ENCODE measurements around the gene VAV2. TPM values are rescaled to one million over a fixed set of nuclear protein-coding genes. Genes with fewer than 3 reads are reported as not detected.

VAV2 gene
- total RNA-seq, 2 experiments from 2014 or later = 11.0 to 27.8 TPM

DNA sequence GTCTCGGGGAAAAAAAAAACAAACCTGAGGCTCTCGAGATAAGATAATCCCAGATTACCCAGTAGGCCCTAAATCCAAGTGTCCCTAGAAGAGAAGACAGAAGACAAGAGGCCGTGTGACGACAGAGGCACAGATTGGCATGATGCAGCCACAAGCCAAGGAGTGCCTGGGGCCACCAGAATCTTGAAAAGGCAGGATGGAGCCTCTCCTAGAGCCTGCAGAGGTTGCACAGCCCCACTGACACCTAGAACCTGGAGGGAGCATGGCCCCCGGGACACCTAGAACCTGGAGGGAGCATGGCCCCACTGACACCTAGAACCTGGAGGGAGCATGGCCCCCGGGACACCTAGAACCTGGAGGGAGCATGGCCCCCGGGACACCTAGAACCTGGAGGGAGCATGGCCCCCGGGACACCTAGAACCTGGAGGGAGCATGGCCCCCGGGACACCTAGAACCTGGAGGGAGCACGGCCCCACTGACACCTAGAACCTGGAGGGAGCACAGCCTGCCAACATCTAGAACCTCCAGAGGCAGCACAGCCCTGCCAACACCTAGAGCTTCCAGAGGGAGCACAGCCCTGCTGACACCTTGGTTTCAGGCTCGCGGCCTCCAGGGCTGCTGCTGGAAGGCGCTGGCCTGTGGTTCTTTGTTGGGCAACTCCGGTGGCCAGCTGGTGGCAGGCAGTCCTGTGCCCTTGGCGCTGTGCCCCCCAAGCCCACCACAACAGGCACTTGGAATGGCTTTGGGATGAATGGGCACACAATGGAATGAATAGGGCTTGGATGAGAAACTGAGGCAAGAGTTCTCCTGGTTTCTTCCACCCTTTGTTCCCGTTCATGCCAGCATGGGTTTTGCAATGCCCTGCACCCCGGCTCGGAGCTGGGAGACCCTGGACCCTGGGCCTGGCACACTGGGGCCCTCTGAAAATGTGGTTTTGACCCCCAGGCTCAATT lies 39.2 kb downstream of the VAV2 start:
- Histone ChIP-seq H4K20me1 (ENCODE audit: insufficient read depth, low read length) (no peaks in the 10 kb centered on the region), H3K9me3 (ENCODE audit: low read length) (no peaks in the 10 kb centered on the region), H3K9me2 (ENCODE audit: insufficient read depth, low read length) (no peaks in the 10 kb centered on the region), H2AFZ (ENCODE audit: low read length) (no peak overlapping the region), H3K4me3 (ENCODE audit: low read depth, low read length, poor library complexity, severe bottlenecking) (no peak overlapping the region), H3K27ac (ENCODE audit: low read depth, low read length, poor library complexity, severe bottlenecking) (no peak overlapping the region), H3K4me2 (ENCODE audit: low read length) (no peak overlapping the region), H3K36me3 (ENCODE audit: insufficient read depth, low read length) (no peaks in the 10 kb centered on the region), H3K4me1 (ENCODE audit: insufficient read depth, low read length, poor library complexity, severe bottlenecking) (peaks cover 52% of the 10 kb centered on the region), H3K79me2 (ENCODE audit: insufficient read depth, low read depth, low read length) (peaks cover 7% of the 10 kb centered on the region; the same call in 1 of the 2 replicates)
- TF ChIP-seq, protein P1, sequence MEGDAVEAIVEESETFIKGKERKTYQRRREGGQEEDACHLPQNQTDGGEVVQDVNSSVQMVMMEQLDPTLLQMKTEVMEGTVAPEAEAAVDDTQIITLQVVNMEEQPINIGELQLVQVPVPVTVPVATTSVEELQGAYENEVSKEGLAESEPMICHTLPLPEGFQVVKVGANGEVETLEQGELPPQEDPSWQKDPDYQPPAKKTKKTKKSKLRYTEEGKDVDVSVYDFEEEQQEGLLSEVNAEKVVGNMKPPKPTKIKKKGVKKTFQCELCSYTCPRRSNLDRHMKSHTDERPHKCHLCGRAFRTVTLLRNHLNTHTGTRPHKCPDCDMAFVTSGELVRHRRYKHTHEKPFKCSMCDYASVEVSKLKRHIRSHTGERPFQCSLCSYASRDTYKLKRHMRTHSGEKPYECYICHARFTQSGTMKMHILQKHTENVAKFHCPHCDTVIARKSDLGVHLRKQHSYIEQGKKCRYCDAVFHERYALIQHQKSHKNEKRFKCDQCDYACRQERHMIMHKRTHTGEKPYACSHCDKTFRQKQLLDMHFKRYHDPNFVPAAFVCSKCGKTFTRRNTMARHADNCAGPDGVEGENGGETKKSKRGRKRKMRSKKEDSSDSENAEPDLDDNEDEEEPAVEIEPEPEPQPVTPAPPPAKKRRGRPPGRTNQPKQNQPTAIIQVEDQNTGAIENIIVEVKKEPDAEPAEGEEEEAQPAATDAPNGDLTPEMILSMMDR (conservative IDR thresholded peaks at IDR 0.05; ENCODE audit: low read length) = no peak
- TF ChIP-seq EZH2phosphoT487 (IDR thresholded peaks at IDR 0.05; ENCODE audit: borderline replicate concordance, low read depth, low read length) = no peak
- ChIA-PET POLR2A (no interaction called here), CTCF (ENCODE audit: unreplicated experiment) (no interaction called here)
- no TSS peak for BruUV-seq (replicated peaks)
- intact Hi-C loops (cut with micrococcal nuclease; ENCODE audit: unreplicated experiment) = no loop called here
- DNase-seq (ENCODE audit: low spot score) = no peak

GRCh38 chr9:133951265-133951664 lies 40.9 kb downstream of the VAV2 start:
- Histone ChIP-seq H3K27ac (ENCODE audit: low read depth, low read length, poor library complexity, severe bottlenecking) (no peak overlapping the region), H3K4me2 (ENCODE audit: low read length) (no peak overlapping the region), H3K36me3 (ENCODE audit: insufficient read depth, low read length) (no peaks in the 10 kb centered on the region), H2AFZ (ENCODE audit: low read length) (no peak overlapping the region), H3K9me2 (ENCODE audit: insufficient read depth, low read length) (no peaks in the 10 kb centered on the region), H3K4me3 (ENCODE audit: low read depth, low read length, poor library complexity, severe bottlenecking) (no peak overlapping the region), H3K79me2 (ENCODE audit: insufficient read depth, low read depth, low read length) (no peaks in the 10 kb centered on the region), H3K9me3 (ENCODE audit: low read length) (no peaks in the 10 kb centered on the region), H4K20me1 (ENCODE audit: insufficient read depth, low read length) (no peaks in the 10 kb centered on the region), H3K4me1 (ENCODE audit: insufficient read depth, low read length, poor library complexity, severe bottlenecking) (peaks cover 53% of the 10 kb centered on the region)
- CTCF ChIA-PET (ENCODE audit: unreplicated experiment) = no interaction called here
- no peak for DNase-seq (ENCODE audit: low spot score)
- TF ChIP-seq, protein P1 (conservative IDR thresholded peaks at IDR 0.05; ENCODE audit: low read length) = no peak
- TF ChIP-seq EZH2phosphoT487 (IDR thresholded peaks at IDR 0.05; ENCODE audit: borderline replicate concordance, low read depth, low read length) = no peak
- intact Hi-C loops (cut with micrococcal nuclease; ENCODE audit: unreplicated experiment) = no loop called here
- no TSS peak for BruUV-seq (replicated peaks)
- POLR2A ChIA-PET = no interaction called here

- Histone ChIP-seq H4K20me1 (ENCODE audit: insufficient read depth, low read length) (no peaks in the 10 kb centered on the region), H3K27ac (ENCODE audit: low read depth, low read length, poor library complexity, severe bottlenecking) (no peak overlapping the region), H3K36me3 (ENCODE audit: insufficient read depth, low read length) (no peaks in the 10 kb centered on the region), H3K9me2 (ENCODE audit: insufficient read depth, low read length) (no peaks in the 10 kb centered on the region), H3K79me2 (ENCODE audit: insufficient read depth, low read depth, low read length) (no peaks in the 10 kb centered on the region), H3K9me3 (ENCODE audit: low read length) (no peaks in the 10 kb centered on the region), H3K4me1 (ENCODE audit: insufficient read depth, low read length, poor library complexity, severe bottlenecking) (peaks cover 54% of the 10 kb centered on the region), H3K4me3 (ENCODE audit: low read depth, low read length, poor library complexity, severe bottlenecking) (no peak overlapping the region), H2AFZ (ENCODE audit: low read length) (no peak overlapping the region), H3K4me2 (ENCODE audit: low read length) (no peak overlapping the region)
- intact Hi-C loops (cut with micrococcal nuclease; ENCODE audit: unreplicated experiment) = no loop called here
- POLR2A ChIA-PET = no interaction called here
- no TSS peak for BruUV-seq (replicated peaks)
- CTCF ChIA-PET (ENCODE audit: unreplicated experiment) = no interaction called here
- DNase-seq (ENCODE audit: low spot score) = no peak
- TF ChIP-seq EZH2phosphoT487 (IDR thresholded peaks at IDR 0.05; ENCODE audit: borderline replicate concordance, low read depth, low read length) = no peak
- TF ChIP-seq, protein P1 (conservative IDR thresholded peaks at IDR 0.05; ENCODE audit: low read length) = no peak
Measured at GRCh38 chr9:133950629-133951111, 41.5 kb downstream of the VAV2 start.
